HFFc6 (cell line): ENCODE results near the gene CD300LD. TPM values are rescaled to one million over a fixed set of nuclear protein-coding genes. Genes with fewer than 3 reads are reported as not detected.

Experiments used
- DNase-seq: peaks from one replicate; pipeline ENCODE4 v3.0.0-alpha.2; 2018
- H3K27ac Mint-ChIP-seq: 2 replicates; pipeline ENCODE4 v1.8.0; 2020; ENCODE audit warnings: mild to moderate bottlenecking, mixed read lengths
- H3K27me3 Mint-ChIP-seq: 2 replicates; pipeline ENCODE4 v1.8.0; 2021; ENCODE audit warnings: mild to moderate bottlenecking, moderate library complexity, mixed read lengths; ENCODE audit not compliant: insufficient read depth
- H3K36me3 Mint-ChIP-seq: 2 replicates; pipeline ENCODE4 v1.8.0; 2021; ENCODE audit warnings: low read depth, mixed read lengths
- H3K4me1 Mint-ChIP-seq: 2 replicates; pipeline ENCODE4 v1.8.0; 2020; ENCODE audit warnings: low read depth, mixed read lengths
- H3K4me3 Mint-ChIP-seq: 2 replicates; pipeline ENCODE4 v1.8.0; 2020; ENCODE audit warnings: mild to moderate bottlenecking, moderate library complexity, mixed read lengths
- H3K9me3 Mint-ChIP-seq: 2 replicates; pipeline ENCODE4 v1.8.0; 2020; ENCODE audit warnings: mild to moderate bottlenecking, mixed read lengths
- CTCF ChIP-seq: fragments of 200-600 bp; sonication (generic); IDR thresholded peaks from 2 replicates; pipeline ENCODE4 v1.5.0; 2021; ENCODE audit warnings: antibody characterized with exemption, mild to moderate bottlenecking
- total RNA-seq, 6 experiments: library from RNA; stranded (reverse); fragmentation: NEBNext Ultra II Directional; extraction: Animal tissue kit (Norgen Biotek cat#: 25700); gene quantifications; 2 replicates in 1 of 6; 3 replicates in 5 of 6; pipeline ENCODE4 v1.2.3, GENCODE V29; 2021

CD300LD gene
- total RNA-seq, 6 experiments from 2014 or later: not detected

GRCh38 chr17:74569020-74570003, 22.8 kb downstream of the CD300LD start:
- Mint-ChIP-seq H3K4me1 (no peaks in the 10 kb centered on the region), H3K27me3 (no peaks in the 10 kb centered on the region), H3K36me3 (peaks cover 9% of the 10 kb centered on the region; the same call in 1 of the 2 replicates), H3K27ac (no peak overlapping the region), H3K4me3 (no peak overlapping the region), H3K9me3 (peaks cover 44% of the 10 kb centered on the region)
- peak; percentile 0 for DNase-seq
- no peak for TF ChIP-seq CTCF

- peaks cover 13% of the 10 kb centered on the region for H3K36me3 Mint-ChIP-seq
- TF ChIP-seq CTCF: no peak
- H3K27ac Mint-ChIP-seq: no peak overlapping the region
- no peaks in the 10 kb centered on the region for H3K27me3 Mint-ChIP-seq
- no peak for DNase-seq
- peaks cover 52% of the 10 kb centered on the region for H3K9me3 Mint-ChIP-seq
- H3K4me3 Mint-ChIP-seq: no peak overlapping the region
- H3K4me1 Mint-ChIP-seq: no peaks in the 10 kb centered on the region
Measured at GRCh38 chr17:74568106-74568873, 23.8 kb downstream of the CD300LD start.

GRCh38 chr17:74567397-74567796, 24.7 kb downstream of the CD300LD start, which contains the start of gene CD300H:
Gene CD300H (minus strand): TSS chr17:74567509.
- no peaks in the 10 kb centered on the region for H3K27me3 Mint-ChIP-seq
- no peak for TF ChIP-seq CTCF
- peaks cover 57% of the 10 kb centered on the region for H3K9me3 Mint-ChIP-seq
- H3K27ac Mint-ChIP-seq: no peak within 1 kb of the TSS
- H3K4me1 Mint-ChIP-seq: no peaks in the 10 kb centered on the region
- H3K36me3 Mint-ChIP-seq: peaks cover 17% of the 10 kb centered on the region
- DNase-seq: no peak
- H3K4me3 Mint-ChIP-seq: no peak within 1 kb of the TSS

GRCh38 chr17:74566132-74566753, 25.8 kb downstream of the CD300LD start:
- no peaks in the 10 kb centered on the region; the same call in 1 of the 2 replicates for H3K27me3 Mint-ChIP-seq
- H3K4me3 Mint-ChIP-seq: no peak overlapping the region
- DNase-seq: no peak
- no peak overlapping the region for H3K27ac Mint-ChIP-seq
- H3K4me1 Mint-ChIP-seq: no peaks in the 10 kb centered on the region
- H3K36me3 Mint-ChIP-seq: peaks cover 24% of the 10 kb centered on the region
- peaks cover 58% of the 10 kb centered on the region for H3K9me3 Mint-ChIP-seq
- TF ChIP-seq CTCF: peak; percentile 34; the same call in 1 of the 2 replicates

GRCh38 chr17:74565126-74565525, 27.0 kb downstream of the CD300LD start:
- Mint-ChIP-seq H3K36me3 (peaks cover 27% of the 10 kb centered on the region), H3K27me3 (no peaks in the 10 kb centered on the region; the same call in 1 of the 2 replicates), H3K27ac (no peak overlapping the region), H3K9me3 (peaks cover 56% of the 10 kb centered on the region), H3K4me1 (no peaks in the 10 kb centered on the region), H3K4me3 (no peak overlapping the region)
- TF ChIP-seq CTCF: no peak
- DNase-seq: no peak
